ENCODE data around the gene PIBF1.

DNA sequence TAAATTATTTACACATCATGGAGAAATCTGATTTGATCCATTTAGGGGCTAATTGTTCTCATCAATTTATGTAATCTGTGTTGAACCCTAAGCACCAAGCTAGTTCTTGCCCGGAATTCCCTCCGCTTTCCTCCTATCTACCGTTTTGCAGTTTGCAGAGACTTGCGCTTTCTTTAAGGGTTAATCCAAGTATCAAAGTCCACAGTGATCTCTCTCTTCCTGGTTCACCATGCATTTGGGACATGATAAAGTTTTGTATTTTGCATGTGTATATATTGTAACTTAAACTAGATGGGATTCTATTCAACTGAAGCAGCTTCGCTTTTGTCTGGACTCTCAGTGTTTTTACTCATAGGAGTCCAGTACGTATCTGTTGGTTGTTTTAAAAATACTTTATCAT is 263.1 kb downstream of the PIBF1 start:
- TF ChIP-seq, protein P1, sequence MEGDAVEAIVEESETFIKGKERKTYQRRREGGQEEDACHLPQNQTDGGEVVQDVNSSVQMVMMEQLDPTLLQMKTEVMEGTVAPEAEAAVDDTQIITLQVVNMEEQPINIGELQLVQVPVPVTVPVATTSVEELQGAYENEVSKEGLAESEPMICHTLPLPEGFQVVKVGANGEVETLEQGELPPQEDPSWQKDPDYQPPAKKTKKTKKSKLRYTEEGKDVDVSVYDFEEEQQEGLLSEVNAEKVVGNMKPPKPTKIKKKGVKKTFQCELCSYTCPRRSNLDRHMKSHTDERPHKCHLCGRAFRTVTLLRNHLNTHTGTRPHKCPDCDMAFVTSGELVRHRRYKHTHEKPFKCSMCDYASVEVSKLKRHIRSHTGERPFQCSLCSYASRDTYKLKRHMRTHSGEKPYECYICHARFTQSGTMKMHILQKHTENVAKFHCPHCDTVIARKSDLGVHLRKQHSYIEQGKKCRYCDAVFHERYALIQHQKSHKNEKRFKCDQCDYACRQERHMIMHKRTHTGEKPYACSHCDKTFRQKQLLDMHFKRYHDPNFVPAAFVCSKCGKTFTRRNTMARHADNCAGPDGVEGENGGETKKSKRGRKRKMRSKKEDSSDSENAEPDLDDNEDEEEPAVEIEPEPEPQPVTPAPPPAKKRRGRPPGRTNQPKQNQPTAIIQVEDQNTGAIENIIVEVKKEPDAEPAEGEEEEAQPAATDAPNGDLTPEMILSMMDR (IDR thresholded peaks at IDR 0.05), result no peak
- no peak for TF ChIP-seq POLR2AphosphoS5 (IDR thresholded peaks at IDR 0.05)

Measured in suprapubic skin (tissue), 3 donors.